Measurements from ENCODE around the gene MCOLN3.

MCOLN3 gene

GRCh38 chr1:85062425-85063026 is 14.2 kb upstream of the MCOLN3 start:
- CTCF ChIA-PET, result interaction anchor here (1.0 to 3.1 kb wide), 5 partner anchors 11 to 196 kb away, joined by 3 to 15 read pairs (median 4); partner anchors contain the start of gene C1orf52
- Mint-ChIP-seq H3K9me3 (no peaks in the 10 kb centered on the region), H3K36me3 (no peaks in the 10 kb centered on the region), H3K4me3 (peak overlapping the region; percentile 80), H3K4me1 (peaks cover 21% of the 10 kb centered on the region), H3K27me3 (peaks cover 27% of the 10 kb centered on the region), H3K27ac (no peak overlapping the region)
- DNase-seq, result no peak

GRCh38 chr1:85061711-85062424 is 13.6 kb upstream of the MCOLN3 start:
- CTCF ChIA-PET, result interaction anchor here (1.0 to 3.1 kb wide), 5 partner anchors 10 to 197 kb away, joined by 3 to 15 read pairs (median 4); partner anchors contain the start of gene C1orf52
- Mint-ChIP-seq H3K27ac (peak overlapping the region; percentile 80), H3K4me3 (peak overlapping the region; percentile 80), H3K36me3 (no peaks in the 10 kb centered on the region), H3K4me1 (peaks cover 21% of the 10 kb centered on the region), H3K27me3 (peaks cover 26% of the 10 kb centered on the region), H3K9me3 (no peaks in the 10 kb centered on the region)
- DNase-seq, result peak; percentile 93

- no peak for DNase-seq
- H3K36me3 Mint-ChIP-seq, result no peaks in the 10 kb centered on the region
- CTCF ChIA-PET, result no interaction called here
- H3K4me3 Mint-ChIP-seq, result no peak overlapping the region
- peaks cover 26% of the 10 kb centered on the region for H3K27me3 Mint-ChIP-seq
- H3K9me3 Mint-ChIP-seq, result no peaks in the 10 kb centered on the region
- peaks cover 21% of the 10 kb centered on the region for H3K4me1 Mint-ChIP-seq
- H3K27ac Mint-ChIP-seq, result no peak overlapping the region
Measured at GRCh38 chr1:85060038-85060437, 11.7 kb upstream of the MCOLN3 start.

- DNase-seq, result no peak
- Mint-ChIP-seq H3K36me3 (peaks cover under 1% of the 10 kb centered on the region), H3K4me1 (peaks cover 21% of the 10 kb centered on the region), H3K9me3 (no peaks in the 10 kb centered on the region), H3K27me3 (peaks cover 26% of the 10 kb centered on the region), H3K27ac (no peak overlapping the region), H3K4me3 (no peak overlapping the region)
- CTCF ChIA-PET, result interaction anchor here (1.1 kb wide), 1 partner anchor 11 kb away, joined by 3 read pairs; no protein-coding TSS in a partner anchor
Measured at GRCh38 chr1:85059563-85059962, 11.3 kb upstream of the MCOLN3 start.

GRCh38 chr1:85058786-85059185 is 10.5 kb upstream of the MCOLN3 start:
- CTCF ChIA-PET, result interaction anchor here (1.1 kb wide), 1 partner anchor 12 kb away, joined by 3 read pairs; no protein-coding TSS in a partner anchor

GRCh38 chr1:85058311-85058710 is 10.0 kb upstream of the MCOLN3 start:
- Mint-ChIP-seq H3K9me3 (no peaks in the 10 kb centered on the region), H3K4me3 (no peak overlapping the region), H3K27ac (no peak overlapping the region), H3K36me3 (peaks cover 1% of the 10 kb centered on the region), H3K27me3 (peaks cover 24% of the 10 kb centered on the region), H3K4me1 (peaks cover 21% of the 10 kb centered on the region)
- no peak for DNase-seq
- CTCF ChIA-PET, result interaction anchor here (0.7 kb wide), 1 partner anchor 113 kb away, joined by 3 read pairs; no protein-coding TSS in a partner anchor

More at GRCh38 chr1:85058786-85059185, 10.5 kb upstream of the MCOLN3 start:
- DNase-seq, result no peak
- Mint-ChIP-seq H3K4me3 (no peak overlapping the region), H3K36me3 (peaks cover 1% of the 10 kb centered on the region), H3K9me3 (no peaks in the 10 kb centered on the region), H3K4me1 (peaks cover 21% of the 10 kb centered on the region), H3K27ac (no peak overlapping the region), H3K27me3 (peaks cover 26% of the 10 kb centered on the region)

GRCh38 chr1:85054664-85055063 is 6.4 kb upstream of the MCOLN3 start:
- no peak overlapping the region for H3K27ac Mint-ChIP-seq
- DNase-seq, result no peak
- CTCF ChIA-PET, result no interaction called here
- H3K4me1 Mint-ChIP-seq, result peaks cover 18% of the 10 kb centered on the region
- H3K36me3 Mint-ChIP-seq, result peaks cover 1% of the 10 kb centered on the region
- H3K27me3 Mint-ChIP-seq, result peaks cover 12% of the 10 kb centered on the region
- H3K4me3 Mint-ChIP-seq, result no peak overlapping the region
- H3K9me3 Mint-ChIP-seq, result no peaks in the 10 kb centered on the region

GRCh38 chr1:85049735-85050166 is 1.5 kb upstream of the MCOLN3 start:
- H3K4me1 Mint-ChIP-seq, result peaks cover 36% of the 10 kb centered on the region
- peaks cover 42% of the 10 kb centered on the region for H3K27me3 Mint-ChIP-seq
- no peak overlapping the region for H3K27ac Mint-ChIP-seq
- no peak for DNase-seq
- CTCF ChIA-PET, result interaction anchor here (1.0 to 4.4 kb wide), 3 partner anchors 13 to 181 kb away, joined by 4 to 15 read pairs (median 6); a partner anchor contains a TSS
- no peaks in the 10 kb centered on the region for H3K9me3 Mint-ChIP-seq
- H3K36me3 Mint-ChIP-seq, result peaks cover 7% of the 10 kb centered on the region
- peak overlapping the region; percentile 55 for H3K4me3 Mint-ChIP-seq

GRCh38 chr1:85047472-85048295 is 616 bp downstream of the MCOLN3 start:
- Mint-ChIP-seq H3K27ac (no peak overlapping the region), H3K4me3 (peak overlapping the region; percentile 62), H3K9me3 (no peaks in the 10 kb centered on the region), H3K27me3 (peaks cover 54% of the 10 kb centered on the region), H3K4me1 (peaks cover 36% of the 10 kb centered on the region), H3K36me3 (peaks cover 12% of the 10 kb centered on the region)
- CTCF ChIA-PET, result no interaction called here
- no peak for DNase-seq

- Mint-ChIP-seq H3K27me3 (peaks cover 58% of the 10 kb centered on the region), H3K9me3 (no peaks in the 10 kb centered on the region), H3K27ac (peak overlapping the region; percentile 45), H3K4me1 (peaks cover 36% of the 10 kb centered on the region), H3K36me3 (peaks cover 12% of the 10 kb centered on the region), H3K4me3 (peak overlapping the region; percentile 62)
- CTCF ChIA-PET, result no interaction called here
- DNase-seq, result no peak
Measured at GRCh38 chr1:85047144-85047471, 1.2 kb downstream of the MCOLN3 start.

- H3K9me3 Mint-ChIP-seq, result no peaks in the 10 kb centered on the region
- no peak overlapping the region for H3K4me3 Mint-ChIP-seq
- H3K27ac Mint-ChIP-seq, result no peak overlapping the region
- CTCF ChIA-PET, result no interaction called here
- peaks cover 8% of the 10 kb centered on the region for H3K36me3 Mint-ChIP-seq
- no peak for DNase-seq
- peaks cover 49% of the 10 kb centered on the region for H3K27me3 Mint-ChIP-seq
- H3K4me1 Mint-ChIP-seq, result peaks cover 6% of the 10 kb centered on the region
Measured at GRCh38 chr1:85042413-85042812, 5.9 kb downstream of the MCOLN3 start.

- Mint-ChIP-seq H3K4me1 (no peaks in the 10 kb centered on the region), H3K4me3 (no peak overlapping the region), H3K27ac (no peak overlapping the region), H3K36me3 (peaks cover 7% of the 10 kb centered on the region), H3K27me3 (peaks cover 45% of the 10 kb centered on the region), H3K9me3 (no peaks in the 10 kb centered on the region)
- DNase-seq, result no peak
- CTCF ChIA-PET, result no interaction called here
Measured at GRCh38 chr1:85041793-85042192, 6.5 kb downstream of the MCOLN3 start.

- DNase-seq, result no peak
- H3K4me3 Mint-ChIP-seq, result no peak overlapping the region
- H3K27ac Mint-ChIP-seq, result no peak overlapping the region
- peaks cover 2% of the 10 kb centered on the region for H3K36me3 Mint-ChIP-seq
- CTCF ChIA-PET, result interaction anchor here (0.7 to 5.6 kb wide), 2 partner anchors 89 to 97 kb away, joined by 3 to 39 read pairs; no protein-coding TSS in a partner anchor
- H3K27me3 Mint-ChIP-seq, result peaks cover 16% of the 10 kb centered on the region
- H3K9me3 Mint-ChIP-seq, result no peaks in the 10 kb centered on the region
- H3K4me1 Mint-ChIP-seq, result no peaks in the 10 kb centered on the region
Measured at GRCh38 chr1:85033221-85033620, 15.1 kb downstream of the MCOLN3 start.

GRCh38 chr1:85030536-85030935 is 17.8 kb downstream of the MCOLN3 start:
- Mint-ChIP-seq H3K4me1 (peaks cover 13% of the 10 kb centered on the region), H3K4me3 (no peak overlapping the region), H3K9me3 (no peaks in the 10 kb centered on the region), H3K27me3 (peaks cover 8% of the 10 kb centered on the region), H3K36me3 (peaks cover 5% of the 10 kb centered on the region), H3K27ac (no peak overlapping the region)
- CTCF ChIA-PET, result interaction anchor here (5.6 kb wide), 1 partner anchor 87 kb away, joined by 39 read pairs; no protein-coding TSS in a partner anchor
- no peak for DNase-seq

Measured in activated naive CD4-positive, alpha-beta T cell treated with anti-CD3 and anti-CD28 coated beads, Interleukin-2, amount 10 ng/mL, durations not matched to agents 7 days and 5 days (primary cell).